HG03565 (cell line): ENCODE data around the gene TIGAR.

ENCODE experiments used
- ATAC-seq: cut with Tn5 transposase; IDR thresholded peaks from one replicate; pipeline ENCODE4 v1.9.1; 2021; ENCODE audit warnings: mild to moderate bottlenecking, moderate library complexity; ENCODE audit not compliant: unreplicated experiment

The TIGAR gene

GRCh38 chr12:4320853-4321701 is at the start of gene TIGAR:
TIGAR (plus strand) TSS chr12:4321213; CDS start chr12:4321272, 59 bp downstream.
- peak; percentile 88 for ATAC-seq

GRCh38 chr12:4271717-4272423 is 49.1 kb upstream of the TIGAR start:
- ATAC-seq = peak; percentile 22

GRCh38 chr12:4272424-4273272 is 48.4 kb upstream of the TIGAR start:
- ATAC-seq = no peak

- no peak for ATAC-seq
These were observed 47.8 kb upstream of the TIGAR start for GRCh38 chr12:4273273-4273651.

- no peak for ATAC-seq
These were observed 47.2 kb upstream of the TIGAR start, which contains the start of gene CCND2 for GRCh38 chr12:4273652-4274395. CCND2 (plus strand) TSS chr12:4273762; CDS start chr12:4274041, 279 bp downstream.

- ATAC-seq = no peak
These were observed 46.5 kb upstream of the TIGAR start for GRCh38 chr12:4274396-4275015.

GRCh38 chr12:4275016-4275869 is 45.8 kb upstream of the TIGAR start:
- ATAC-seq = no peak

GRCh38 chr12:4275870-4276301 is 45.1 kb upstream of the TIGAR start:
- ATAC-seq = no peak

- no peak for ATAC-seq
These were observed 44.3 kb upstream of the TIGAR start for GRCh38 chr12:4276524-4277204.

GRCh38 chr12:4277205-4277543 is 43.8 kb upstream of the TIGAR start:
- ATAC-seq = no peak

GRCh38 chr12:4277857-4278256 is 43.2 kb upstream of the TIGAR start:
- ATAC-seq = no peak

- no peak for ATAC-seq
These were observed 42.5 kb upstream of the TIGAR start for GRCh38 chr12:4278329-4279197.

GRCh38 chr12:4279198-4279690 is 41.8 kb upstream of the TIGAR start:
- no peak for ATAC-seq

- ATAC-seq = no peak
These were observed 40.5 kb upstream of the TIGAR start for GRCh38 chr12:4280351-4281163.

GRCh38 chr12:4281173-4281654 is 39.8 kb upstream of the TIGAR start:
- ATAC-seq = no peak

- ATAC-seq = no peak
These were observed 38.7 kb upstream of the TIGAR start for GRCh38 chr12:4282103-4282891.
